GM23248 (cell line): ENCODE measurements around the gene RNF126.

Experiments
- EZH2 ChIP-seq: fragments of 200-600 bp; sonication (generic); IDR thresholded peaks from 2 replicates; pipeline ENCODE4 v1.6.1; 2018; ENCODE audit warnings: antibody characterized with exemption, mild to moderate bottlenecking; ENCODE audit not compliant: insufficient read depth, poor library complexity, severe bottlenecking
- EZH2phosphoT487 ChIP-seq: fragments of 200-600 bp; sonication (generic); IDR thresholded peaks from 2 replicates; pipeline ENCODE4 v1.6.1; 2018; ENCODE audit warnings: antibody characterized with exemption, moderate library complexity, mild to moderate bottlenecking, low read depth; ENCODE audit not compliant: insufficient read depth

DNA sequence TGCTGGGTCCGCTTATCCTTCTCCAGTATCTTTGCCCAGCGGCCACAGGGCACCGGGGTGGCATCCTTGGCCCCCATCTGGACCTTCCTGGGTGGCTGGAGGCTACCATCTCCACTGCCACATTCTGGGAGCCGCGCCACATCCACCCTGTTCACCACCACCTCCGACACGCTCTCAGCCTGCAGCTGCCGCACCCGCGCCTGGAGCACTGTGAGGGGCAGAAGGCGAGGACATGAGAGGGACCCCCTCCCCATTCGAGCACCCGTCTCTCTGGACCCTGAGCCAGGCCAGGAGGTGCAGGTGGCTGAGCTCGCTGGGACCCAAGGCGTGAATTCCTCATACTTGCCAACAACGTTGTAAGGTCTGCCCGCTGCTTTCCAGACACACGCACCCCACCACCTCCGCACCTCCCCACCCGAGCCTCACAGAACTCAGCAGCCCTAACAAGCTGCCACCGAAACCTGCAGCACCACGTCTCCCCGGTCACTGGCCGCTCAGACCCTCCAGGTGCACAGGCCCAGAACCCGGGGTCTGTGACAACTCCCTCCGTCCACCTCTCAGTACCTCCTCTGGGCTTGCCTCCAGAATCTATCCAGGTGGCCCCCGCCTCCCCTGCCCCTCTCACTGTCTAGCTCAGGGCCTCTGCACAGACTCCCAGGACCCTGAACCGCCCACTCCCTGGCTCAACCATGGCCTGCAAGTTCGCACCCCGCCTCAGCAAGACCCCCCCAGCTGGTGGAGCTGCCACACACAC is 32.9 kb downstream of the RNF126 start:
- TF ChIP-seq EZH2 (no peak), EZH2phosphoT487 (no peak)
